GM23248 (cell line): ENCODE results near the gene RNF40.

Source experiments
- EZH2 ChIP-seq: fragments of 200-600 bp; sonication (generic); IDR thresholded peaks from 2 replicates; pipeline ENCODE4 v1.6.1; 2018; ENCODE audit warnings: antibody characterized with exemption, mild to moderate bottlenecking; ENCODE audit not compliant: insufficient read depth, poor library complexity, severe bottlenecking
- EZH2phosphoT487 ChIP-seq: fragments of 200-600 bp; sonication (generic); IDR thresholded peaks from 2 replicates; pipeline ENCODE4 v1.6.1; 2018; ENCODE audit warnings: antibody characterized with exemption, moderate library complexity, mild to moderate bottlenecking, low read depth; ENCODE audit not compliant: insufficient read depth

DNA sequence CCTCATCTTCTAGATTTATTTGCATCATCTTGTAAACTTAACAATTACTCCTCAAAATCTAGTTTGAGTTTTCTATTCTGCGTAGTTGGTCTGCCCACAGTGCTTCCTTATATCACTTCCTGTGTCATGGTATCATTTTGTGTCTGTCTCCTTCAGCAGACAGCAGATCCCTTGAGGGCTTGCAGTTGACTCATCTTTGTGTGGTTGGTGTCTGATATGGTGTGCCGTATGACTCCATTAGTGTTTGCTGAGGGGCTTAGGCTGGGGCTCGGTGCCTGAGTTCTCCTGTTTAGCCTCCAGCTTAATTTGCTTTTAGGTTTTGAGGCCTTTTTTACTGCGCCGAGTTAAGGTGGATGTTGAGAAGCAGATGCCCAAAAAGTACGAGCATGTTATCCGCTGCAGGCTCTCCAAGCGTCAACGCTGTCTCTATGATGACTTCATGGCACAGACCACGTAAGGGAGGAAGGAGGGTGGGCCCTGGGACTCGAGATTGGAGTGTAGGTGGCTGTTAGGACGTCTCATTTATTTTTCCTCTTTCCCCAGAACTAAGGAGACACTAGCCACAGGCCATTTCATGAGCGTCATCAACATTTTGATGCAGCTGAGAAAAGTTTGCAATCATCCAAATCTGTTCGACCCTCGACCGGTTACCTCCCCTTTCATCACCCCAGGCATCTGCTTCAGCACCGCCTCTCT is 46.2 kb upstream of the RNF40 start:
- TF ChIP-seq EZH2 (no peak), EZH2phosphoT487 (no peak)
